ENCODE measurements around the gene CD28.
A peak's percentile ranks its signal among the peaks of the same experiment; 100 is the strongest.
"Not testable (repeated sequence)": the region's sequence is repeated elsewhere in the genome, so short reads cannot be mapped to it uniquely, and the experiment has no call there.

The CD28 gene

DNA sequence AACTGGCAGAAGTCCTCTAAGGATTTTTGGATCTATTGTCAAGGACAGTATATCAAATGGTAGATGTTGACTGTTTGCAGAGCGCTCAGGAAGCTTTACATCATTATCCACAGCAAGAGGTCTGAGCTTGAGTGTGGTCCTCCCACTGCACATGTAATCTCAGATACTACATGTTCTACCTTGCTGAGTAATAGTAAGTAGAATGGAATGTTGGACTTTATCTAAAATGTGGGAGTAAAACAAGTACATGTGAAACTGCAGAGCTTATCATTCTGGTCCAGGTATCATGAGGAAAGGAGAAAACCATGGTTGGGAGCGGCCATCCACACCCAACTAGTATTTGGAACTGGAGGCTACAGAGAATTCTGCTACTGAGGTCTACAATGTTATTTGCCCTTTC is 19.3 kb upstream of the CD28 start:
- DNase-seq (ENCODE audit: low read depth): no peak

- no peak for DNase-seq (ENCODE audit: low read depth)
Measured at GRCh38 chr2:203688798-203689197, 17.6 kb upstream of the CD28 start.

DNA sequence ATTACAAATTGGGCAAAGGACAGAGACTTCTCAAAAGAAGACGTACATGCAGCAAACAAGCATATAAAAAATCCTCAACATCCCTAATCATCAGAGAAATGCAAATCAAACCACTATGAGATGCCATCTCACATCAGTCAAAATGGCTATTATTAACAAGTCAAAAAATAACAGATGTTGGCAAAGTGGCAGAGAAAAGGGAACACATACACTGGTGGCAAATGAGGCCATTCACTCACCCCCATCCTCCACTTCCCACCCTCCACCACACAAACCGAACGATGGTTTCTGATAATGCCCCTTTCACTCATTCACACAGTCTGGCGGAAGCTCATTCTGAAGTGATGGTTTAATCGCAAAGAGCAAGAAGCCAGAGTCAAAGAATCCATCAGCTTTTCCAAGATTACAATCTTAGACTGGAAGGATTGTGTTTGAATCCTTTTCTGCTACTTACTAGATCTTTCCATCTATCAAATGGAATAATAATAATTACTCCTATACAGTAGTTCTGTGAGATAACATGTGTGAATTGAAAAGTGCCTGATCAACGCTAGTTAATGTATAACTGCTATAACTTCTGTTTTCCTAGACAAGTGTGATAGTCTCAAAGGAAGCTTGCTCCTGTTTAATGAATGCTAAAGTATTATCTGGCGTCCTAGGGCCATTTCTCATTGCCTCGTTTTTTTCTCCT is 16.9 kb upstream of the CD28 start:
- no peak for DNase-seq (ENCODE audit: low read depth)

- DNase-seq (ENCODE audit: low read depth): no peak
Measured at GRCh38 chr2:203690117-203690431, 16.4 kb upstream of the CD28 start.

DNA sequence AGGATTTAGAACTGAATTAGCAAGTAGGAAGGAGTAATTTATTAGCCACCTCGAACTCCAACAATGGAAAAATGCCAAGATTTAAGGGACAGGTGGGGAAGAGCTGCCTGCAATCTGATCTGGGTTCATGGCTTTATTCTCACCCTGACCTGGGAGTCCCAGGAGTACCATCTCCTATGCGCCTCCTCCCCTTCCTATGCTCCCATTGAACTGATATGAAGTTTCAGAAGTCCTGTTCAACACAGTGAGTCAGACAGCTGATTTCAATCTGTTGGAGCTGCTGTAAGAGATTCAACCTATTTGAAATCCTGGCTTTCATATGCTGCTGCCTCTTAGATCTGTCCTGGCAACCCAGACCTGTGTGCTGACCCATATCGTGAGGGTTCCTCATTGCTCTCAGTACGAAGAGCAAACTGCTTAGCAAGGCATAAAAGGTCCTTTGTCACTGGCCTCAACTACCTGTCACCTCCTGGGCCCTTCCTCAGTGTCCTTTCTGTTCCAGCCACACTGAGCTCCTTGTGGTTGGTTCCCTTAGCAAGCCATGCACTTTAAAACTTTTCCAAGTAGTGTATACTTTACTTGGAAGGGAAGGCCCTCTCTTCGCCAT is 15.9 kb upstream of the CD28 start:
- no peak for DNase-seq (ENCODE audit: low read depth)

GRCh38 chr2:203691149-203691548 is 15.3 kb upstream of the CD28 start:
- DNase-seq (ENCODE audit: low read depth): no peak

DNA sequence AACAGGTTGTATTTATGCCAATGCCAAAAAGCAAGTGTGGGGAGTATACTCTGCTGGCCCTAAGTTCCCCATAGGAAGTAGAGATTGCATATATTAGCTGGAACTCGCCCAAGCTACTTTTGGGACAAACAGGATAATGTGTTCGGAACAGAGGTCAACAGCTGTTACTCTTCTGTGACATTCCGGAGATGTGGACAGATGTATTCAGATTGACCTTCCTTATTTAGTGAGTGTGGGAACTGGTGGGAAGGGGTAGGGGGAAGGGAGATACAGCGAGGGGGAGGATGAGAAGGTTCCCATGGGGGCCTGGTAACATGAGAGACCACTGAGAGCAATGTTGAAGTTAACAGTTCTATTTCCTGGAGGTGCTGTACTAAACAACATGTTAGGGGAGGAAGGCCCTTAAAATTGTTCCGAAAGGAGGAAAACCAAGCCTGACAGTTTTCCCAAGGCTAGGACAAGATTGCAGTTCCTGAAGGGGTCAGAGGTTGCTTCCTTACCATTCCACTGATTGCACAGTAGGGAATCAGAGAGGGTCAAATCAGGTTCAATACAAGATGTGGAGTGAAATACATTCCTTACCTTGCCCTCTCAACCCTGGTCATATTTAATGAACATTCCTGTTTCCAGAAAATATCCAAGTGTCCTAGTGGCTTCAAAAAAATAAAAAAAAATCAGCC is 14.3 kb upstream of the CD28 start:
- no peak for DNase-seq (ENCODE audit: low read depth)

DNA sequence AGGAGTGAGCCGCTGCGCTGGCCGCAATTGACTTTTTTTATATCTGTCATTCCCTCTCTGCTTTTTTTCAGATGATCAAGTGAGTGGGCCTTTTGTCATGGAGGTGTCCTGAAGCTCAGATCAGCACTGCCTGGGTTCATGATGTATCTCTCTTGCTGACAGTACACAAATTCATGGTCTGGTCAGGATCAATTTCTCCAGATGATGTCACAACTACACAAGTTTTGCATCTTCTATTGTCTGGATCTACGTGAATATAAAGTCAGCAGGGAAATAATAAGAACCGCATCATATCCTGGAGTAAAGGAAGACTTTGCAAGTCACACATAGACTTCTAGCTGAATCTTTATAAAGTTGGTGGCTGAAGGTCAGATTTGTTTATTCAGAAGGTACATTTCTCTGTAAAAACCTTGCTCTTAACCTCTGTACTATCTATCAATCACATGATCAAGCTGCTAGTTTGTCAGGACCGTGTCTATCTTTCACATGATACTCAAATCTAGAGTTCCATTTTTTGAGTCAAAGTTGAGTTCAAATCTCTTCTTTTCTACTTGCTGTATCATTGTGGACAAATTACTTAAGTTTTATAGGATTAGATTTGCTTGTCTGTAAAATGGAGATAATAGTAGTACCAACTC is 13.1 kb upstream of the CD28 start:
- DNase-seq (ENCODE audit: low read depth): no peak

DNA sequence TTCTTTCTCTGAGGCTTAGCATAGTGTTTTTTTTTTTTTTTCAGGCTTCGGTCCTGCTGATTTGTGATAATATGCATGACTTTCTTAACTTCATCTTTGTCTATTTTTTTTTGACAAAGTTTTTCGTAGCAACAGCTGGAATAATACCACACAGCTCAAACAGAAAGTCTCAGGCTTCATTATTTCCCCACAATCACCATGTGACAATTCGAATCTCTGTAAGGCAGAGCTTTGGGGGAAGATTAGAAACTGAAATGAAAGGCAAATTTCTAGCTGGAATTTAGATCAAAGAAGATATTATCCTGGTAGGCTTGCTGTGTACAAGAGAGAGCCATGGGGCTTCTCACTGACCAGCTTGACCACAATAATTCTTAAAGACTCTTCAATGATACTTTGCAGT is 12.2 kb upstream of the CD28 start:
- no peak for DNase-seq (ENCODE audit: low read depth)

DNA sequence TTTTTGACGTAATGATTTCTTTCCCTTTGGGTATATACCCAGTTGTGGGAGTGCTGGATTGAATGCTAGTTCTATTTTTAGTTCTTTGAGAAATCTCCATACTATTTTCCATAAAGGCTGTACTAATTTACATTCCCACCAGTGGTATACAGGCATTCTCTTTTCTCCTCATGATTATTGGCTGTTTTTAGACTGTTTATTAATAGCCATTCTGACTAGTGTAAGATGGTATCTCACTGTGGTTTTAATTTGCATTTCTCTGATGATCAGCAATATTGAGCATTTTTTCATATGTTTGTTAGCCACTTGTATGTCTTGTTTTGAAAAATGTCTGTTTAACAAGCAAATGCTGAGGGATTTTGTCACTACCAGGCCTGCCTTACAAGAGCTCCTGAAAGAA is 9.2 kb upstream of the CD28 start:
- no peak for DNase-seq (ENCODE audit: low read depth)

DNA sequence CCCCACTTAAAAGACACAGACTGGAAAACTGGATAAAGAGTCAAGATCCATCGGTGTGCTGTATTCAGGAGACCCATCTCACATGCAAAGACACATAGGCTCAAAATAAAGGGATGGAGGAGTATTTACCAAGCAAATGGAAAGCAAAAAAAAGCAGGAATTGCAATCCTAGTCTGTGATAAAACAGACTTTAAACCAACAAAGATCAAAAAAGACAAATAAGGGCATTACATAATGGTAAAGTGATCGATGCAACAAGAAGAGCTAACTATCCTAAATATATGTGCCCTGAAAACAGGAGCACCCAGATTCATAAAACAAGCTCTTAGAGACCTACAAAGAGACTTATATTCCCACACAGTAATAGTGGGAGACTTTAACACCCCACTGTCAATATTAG is 8.7 kb upstream of the CD28 start:
- DNase-seq (ENCODE audit: low read depth): not testable (repeated sequence)

DNA sequence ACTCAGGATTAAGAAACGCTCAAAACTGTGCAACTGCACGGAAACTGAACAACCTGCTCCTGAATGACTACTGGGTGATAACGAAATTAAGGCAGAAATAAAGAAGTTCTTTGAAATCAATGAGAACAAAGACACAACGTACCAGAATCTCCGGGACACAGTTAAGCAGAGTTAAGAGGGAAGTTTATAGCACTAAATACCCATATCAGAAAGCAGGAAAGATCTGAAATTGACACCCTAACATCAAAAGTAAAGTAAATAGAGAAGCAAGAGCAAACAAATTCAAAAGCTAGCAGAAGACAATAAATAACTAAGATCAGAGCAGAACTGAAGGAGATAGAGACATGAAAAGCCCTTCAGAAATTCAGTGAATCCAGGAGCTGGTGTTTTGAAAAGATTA is 8.0 kb upstream of the CD28 start:
- not testable (repeated sequence) for DNase-seq (ENCODE audit: low read depth)

GRCh38 chr2:203704430-203704829 is 2.0 kb upstream of the CD28 start:
- no peak for DNase-seq (ENCODE audit: low read depth)

GRCh38 chr2:203705178-203705577 is 1.3 kb upstream of the CD28 start:
- DNase-seq (ENCODE audit: low read depth): peak; percentile 17

DNA sequence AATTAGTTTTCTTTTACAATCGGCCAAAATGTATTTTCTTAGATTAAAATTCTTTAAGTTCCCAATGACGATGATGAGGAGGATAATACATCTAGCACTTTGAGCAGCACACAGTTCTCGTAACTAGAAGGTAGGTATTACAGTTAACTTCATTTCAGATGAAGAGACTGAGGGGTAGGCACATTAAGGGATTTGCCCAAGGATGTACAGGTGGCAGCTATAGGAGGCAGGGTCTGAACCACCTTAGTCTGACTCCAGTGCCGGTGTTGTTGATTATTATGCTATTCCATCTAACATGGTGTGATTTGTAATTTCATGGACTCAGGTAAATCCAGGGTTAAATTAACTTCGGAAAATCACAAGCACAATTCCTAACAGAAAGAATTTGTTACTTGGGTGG is 1.1 kb downstream of the CD28 start:
- no peak for DNase-seq (ENCODE audit: low read depth)

- no peak for DNase-seq (ENCODE audit: low read depth)
Measured at GRCh38 chr2:203708846-203709396, 2.5 kb downstream of the CD28 start.

DNA sequence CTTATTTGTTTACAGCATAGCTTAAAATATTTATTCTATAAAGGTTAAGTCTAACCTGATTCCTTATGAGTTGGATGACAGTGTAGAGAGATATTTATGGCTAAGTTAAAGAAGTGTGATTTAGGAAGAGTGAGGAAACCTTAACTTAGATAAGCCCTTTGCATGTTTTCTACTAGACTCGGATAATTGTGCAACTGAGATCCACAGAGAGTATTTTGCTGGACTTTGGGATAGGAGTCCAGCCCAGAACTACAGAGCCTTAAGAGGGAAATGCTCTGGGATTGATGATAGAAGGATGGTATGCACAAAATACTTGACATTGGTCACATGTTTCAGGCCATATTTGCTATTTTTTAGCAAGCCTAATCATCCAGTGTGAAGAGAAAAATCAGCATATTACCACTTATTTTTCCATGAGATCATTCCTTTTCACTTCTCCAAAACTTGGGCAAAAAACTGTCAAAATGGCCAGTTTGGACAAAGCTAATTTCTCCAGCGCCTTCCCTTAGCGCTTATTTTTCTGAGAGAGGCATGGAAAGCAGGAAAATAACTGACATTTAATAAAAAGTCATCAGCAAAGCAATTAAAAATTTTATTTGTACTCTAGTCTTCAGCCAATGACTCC is 3.1 kb downstream of the CD28 start:
- DNase-seq (ENCODE audit: low read depth): no peak

DNA sequence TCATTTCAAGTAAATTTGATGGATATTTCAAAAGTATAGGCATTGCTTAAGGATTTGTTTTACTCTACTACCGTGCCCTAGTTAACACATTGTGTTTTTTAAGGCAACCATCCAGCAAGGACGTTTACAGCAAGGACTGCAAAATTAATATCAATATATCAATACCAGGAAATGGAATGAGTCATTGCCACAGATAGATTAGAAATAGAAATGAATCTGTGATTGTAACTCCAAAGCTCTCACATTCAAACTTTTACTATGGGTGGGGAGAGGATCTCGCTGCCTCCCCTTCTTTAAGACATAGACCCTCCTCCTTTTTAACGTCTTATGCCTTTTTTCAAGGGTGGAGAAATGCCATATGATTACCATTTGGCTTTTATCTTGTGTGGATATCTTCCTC is 3.8 kb downstream of the CD28 start:
- no peak for DNase-seq (ENCODE audit: low read depth)

- DNase-seq (ENCODE audit: low read depth): no peak
Measured at GRCh38 chr2:203710952-203711351, 4.5 kb downstream of the CD28 start.

- DNase-seq (ENCODE audit: low read depth): no peak
Measured at GRCh38 chr2:203711399-203711798, 5.0 kb downstream of the CD28 start.

- no peak for DNase-seq (ENCODE audit: low read depth)
Measured at GRCh38 chr2:203713381-203713780, 6.9 kb downstream of the CD28 start.

- no peak for DNase-seq (ENCODE audit: low read depth)
Measured at GRCh38 chr2:203714112-203714511, 7.7 kb downstream of the CD28 start.

DNA sequence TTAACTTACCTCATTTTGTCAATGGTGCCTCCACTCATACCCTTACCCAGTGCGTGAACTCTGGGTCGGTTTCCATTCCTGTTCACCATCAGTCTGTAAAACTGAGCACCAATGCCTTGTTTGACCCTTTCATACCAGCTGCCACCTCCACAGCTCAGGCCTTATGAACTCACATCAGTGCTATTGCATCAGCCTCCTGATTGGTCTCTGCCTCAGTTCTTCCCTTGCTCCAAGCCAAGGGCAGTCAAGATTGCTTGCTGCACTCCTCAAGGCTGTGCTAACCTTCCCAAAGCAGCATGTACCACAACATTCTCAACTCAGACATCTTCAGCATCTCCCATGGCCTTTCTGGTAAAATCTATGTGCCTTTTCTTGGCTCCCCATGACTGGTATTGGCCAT is 9.3 kb downstream of the CD28 start:
- DNase-seq (ENCODE audit: low read depth): no peak

All from activated T-helper 1 cell treated with Interleukin-2 at 50 U/mL for 16 hours (primary cell).